ENCODE results near the gene MASP1. TPM values are rescaled to one million over a fixed set of nuclear protein-coding genes. Genes with fewer than 3 reads are reported as not detected.

The MASP1 gene
- total RNA-seq = 16.4 TPM

DNA sequence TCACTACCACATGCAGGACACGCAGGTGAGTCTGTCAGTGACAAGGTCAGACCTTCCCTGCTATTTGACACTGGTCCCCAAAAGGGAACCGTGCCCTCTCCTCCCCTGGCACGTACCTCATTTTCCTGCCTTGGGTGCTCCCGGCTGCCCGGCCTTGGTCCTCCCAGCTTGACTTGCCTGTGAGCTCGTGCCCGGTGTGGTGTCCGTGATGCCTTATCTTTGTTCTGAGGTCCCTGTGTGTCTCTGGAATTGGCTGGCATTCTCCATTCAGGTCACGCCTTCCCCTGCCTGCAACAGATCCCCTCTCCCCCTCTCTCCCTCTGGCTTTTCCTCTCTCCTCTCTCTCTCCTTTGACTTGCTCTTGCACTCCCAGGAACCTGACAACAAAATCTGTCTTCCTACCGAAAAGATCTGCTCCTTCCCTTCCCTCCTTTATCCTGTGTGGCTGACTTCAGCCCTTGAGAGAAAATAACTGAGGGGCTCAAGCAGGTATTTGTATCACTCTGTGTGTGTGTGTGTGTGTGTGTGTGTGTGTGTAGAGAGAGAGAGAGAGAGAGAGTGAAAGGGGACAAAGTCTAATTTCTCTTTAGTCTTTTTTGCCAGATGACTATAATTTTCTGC, at the start of gene MASP1:
MASP1 (minus strand) TSS at position 226 of the 621 bp plus-strand sequence; CDS start at position 121, 105 bp downstream.
- no peak for DNase-seq (ENCODE audit: low spot score)

GRCh38 chr3:187340578-187340977, 49.0 kb upstream of the MASP1 start:
- DNase-seq (ENCODE audit: low spot score) = no peak

DNA sequence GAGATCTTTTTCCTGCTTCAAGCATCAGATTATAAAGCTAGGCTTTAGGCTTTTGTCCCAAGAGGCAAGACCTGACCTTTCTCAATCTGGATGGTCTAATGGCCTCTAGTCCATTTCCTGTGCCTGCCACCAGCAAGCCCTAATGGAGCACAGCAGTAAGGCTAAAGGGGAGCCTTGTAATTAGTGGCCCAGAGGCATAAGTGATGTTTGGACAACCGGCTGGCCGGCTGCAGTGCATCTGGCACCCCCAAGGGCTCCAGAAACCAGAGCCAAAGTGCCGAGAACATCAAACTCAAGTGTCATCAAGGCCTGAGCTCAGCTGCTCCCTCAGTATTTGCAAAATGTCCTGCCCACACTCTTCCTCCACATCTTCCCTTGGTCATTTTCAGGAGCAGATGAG, 44.8 kb upstream of the MASP1 start:
- DNase-seq (ENCODE audit: low spot score) = no peak

DNA sequence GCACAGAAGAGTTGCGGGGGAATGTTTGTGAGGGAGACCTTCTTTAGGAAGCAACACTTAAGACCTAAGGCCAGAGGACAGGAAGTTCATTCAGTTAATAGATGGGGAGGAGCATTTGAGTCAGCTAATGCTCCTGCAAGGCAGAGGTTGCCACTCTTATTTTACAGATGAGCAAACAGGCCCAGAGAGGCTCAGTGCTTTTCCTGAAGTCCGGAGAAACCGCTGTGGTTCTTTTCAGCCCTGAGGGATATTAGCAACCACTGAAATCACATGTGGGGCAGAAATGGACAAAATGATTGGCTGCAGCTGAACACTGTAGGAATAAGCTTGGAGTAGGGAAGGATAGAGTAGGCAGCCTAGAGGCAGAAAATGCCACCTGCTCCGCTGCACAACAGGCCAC, 43.4 kb upstream of the MASP1 start:
- DNase-seq (ENCODE audit: low spot score) = no peak

DNA sequence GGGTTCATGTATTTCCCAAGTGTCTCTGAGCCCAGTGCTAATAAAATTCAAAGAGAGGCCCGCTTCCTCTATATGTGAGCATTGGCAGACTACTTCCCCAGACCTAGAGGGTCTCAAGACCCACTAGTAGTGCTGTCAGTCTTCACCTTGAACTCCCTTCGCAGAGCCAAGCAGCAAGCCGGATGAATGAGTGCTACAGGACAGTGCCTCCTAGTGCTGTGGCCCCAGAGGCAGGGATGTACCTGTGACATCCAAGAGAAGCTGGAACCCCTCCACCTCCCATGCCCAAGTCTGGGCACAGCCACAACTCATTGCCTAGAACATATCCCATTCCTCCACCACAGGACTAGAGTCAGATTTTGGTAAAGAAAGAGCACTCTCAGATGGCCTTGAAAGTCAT, 37.2 kb upstream of the MASP1 start:
- no peak for DNase-seq (ENCODE audit: low spot score)

DNA sequence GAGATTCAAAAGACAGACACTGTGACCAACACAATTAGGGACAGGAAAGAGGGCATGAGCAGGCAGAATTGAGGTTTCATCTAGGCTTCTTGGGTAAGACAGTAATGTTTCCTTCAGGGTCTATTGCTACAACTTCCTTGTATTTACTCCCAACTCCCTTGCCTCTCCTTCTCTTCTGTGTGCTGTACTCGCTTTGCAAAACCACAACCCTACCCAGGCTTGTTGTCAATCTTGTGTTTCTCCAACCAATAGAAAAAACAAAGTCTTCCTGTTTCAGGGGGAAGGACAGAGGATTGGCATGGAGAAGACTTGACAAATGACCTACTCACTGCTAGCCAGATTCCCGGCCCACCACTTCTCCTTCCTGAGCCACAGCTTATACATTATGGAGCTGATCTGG, 36.3 kb upstream of the MASP1 start:
- no peak for DNase-seq (ENCODE audit: low spot score)

GRCh38 chr3:187325632-187326031, 34.1 kb upstream of the MASP1 start:
- no peak for DNase-seq (ENCODE audit: low spot score)

- DNase-seq (ENCODE audit: low spot score) = no peak
These were observed 31.6 kb upstream of the MASP1 start for GRCh38 chr3:187323091-187323490.

DNA sequence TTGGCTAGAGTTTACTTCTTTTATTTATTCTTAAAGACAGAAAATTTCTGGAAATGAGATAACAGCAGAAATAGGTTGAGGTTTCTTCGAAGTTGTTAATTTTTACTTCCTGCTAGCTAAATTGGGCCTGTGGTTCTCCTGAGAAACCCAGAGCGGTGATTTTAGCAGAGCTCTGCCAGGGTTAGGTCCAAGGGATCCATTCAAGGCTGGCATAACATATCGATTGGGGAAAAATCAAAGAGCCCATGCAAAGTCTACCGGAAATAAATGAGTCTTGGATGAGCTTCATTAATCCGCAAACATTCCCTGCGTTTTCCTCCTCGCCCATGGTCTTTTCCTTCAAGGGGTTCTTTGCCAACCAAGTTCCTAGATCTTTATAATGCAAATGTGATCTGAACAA, 30.8 kb upstream of the MASP1 start:
- no peak for DNase-seq (ENCODE audit: low spot score)

DNA sequence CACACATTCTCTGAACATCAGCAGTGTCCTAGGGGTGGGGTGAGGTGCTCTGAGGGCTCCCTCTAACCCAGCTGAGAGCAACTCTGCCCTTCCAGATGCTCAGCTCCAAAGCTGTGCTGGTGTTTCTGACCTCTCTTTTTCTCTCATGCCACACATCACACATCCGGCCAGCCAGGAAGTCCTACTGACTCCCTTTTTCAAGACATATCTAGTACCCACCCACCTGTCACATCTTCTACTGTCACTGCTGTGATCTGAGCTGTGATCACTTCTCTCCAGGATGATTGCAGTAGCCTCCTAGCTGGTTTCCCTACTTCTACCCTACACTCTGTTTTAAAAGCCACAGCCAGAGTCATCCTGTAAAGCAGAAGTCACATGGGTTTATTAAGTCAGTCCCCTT, 30.2 kb upstream of the MASP1 start:
- no peak for DNase-seq (ENCODE audit: low spot score)

DNA sequence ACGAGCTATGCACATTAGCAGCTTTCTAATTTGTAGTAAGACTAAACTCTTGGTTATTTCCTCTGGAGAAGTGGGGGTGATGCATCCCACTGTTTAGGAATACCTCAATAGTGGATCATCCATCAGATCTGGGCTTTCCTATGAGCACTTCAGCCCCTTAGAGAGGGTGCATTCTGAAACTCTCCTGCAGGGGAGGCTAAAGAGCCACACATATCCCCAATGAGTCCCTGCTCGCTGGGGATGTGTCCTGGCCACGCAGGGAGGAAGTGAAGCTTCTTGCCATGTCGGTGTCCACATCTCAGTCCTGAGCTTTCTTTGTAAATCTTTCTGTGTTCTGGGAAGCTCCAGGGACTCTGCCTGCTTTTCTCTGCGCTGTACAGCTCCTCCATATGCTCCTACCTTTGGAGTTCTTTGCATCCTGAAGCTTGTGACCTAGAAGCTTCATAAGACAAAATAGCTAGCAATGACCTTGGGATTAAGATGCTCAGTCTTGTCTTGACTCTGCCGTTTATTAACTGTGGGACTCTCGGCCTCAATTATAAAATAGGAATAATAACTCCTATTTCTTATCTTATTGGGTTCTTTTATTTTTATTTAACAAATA, 28.3 kb upstream of the MASP1 start:
- peak; percentile 83 for DNase-seq (ENCODE audit: low spot score)

DNA sequence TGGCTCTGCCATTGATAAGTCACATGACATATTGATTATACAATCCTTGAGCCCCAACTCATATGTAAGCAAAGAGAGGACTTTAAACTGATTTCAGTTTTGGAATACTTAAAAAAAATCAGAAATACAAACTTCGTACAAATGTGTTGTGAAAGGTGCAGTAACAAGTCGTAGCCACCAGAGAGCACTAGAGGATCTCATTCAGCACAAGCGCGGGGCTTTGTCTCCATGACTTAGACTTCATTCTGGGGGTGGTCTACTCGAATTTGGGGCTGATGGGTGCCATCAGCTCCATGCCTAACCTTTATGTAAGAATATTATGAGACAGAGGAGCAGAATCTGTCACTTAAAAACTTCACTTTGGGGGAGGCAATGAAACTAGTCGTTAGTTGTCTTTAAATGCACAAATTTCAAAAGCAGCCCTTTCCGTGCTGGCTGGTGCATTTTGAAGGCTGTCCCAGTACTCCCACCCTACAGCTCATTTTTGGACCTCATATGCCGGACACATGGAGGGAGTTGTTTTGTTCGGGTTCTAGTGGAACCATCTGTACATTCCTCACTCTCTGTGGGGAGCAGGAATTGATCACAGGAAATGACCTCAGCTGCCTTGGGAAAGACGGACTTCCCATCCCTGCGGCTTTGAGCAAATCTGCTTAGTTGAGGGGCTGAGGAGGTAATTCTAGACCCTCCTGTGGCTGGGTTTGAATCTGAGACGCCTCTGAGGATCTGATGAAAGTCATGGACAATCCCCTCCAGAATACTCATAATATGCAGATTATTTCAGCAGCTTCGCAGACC, 27.5 kb upstream of the MASP1 start:
- DNase-seq (ENCODE audit: low spot score) = peak; percentile 53

GRCh38 chr3:187315872-187316271, 24.3 kb upstream of the MASP1 start:
- no peak for DNase-seq (ENCODE audit: low spot score)

DNA sequence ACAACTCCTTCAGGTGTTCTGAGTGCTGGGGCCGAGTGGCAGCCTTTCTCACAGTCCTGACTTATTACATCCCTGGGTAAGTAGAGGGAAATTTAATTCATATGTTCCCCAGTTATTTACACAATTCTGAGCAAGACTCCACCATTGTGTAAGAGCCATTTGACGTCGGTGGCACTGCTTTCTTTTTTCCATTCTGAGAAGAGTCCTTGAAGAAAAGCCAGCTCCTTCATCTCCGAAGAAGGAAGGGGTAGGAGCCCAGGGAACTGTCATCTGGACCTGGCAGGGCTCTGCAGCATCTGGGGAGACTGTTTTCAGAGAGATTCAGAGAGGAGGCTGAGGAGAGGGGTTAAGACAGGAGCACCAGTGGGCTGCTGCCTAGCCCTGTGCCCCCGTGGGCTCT, 22.6 kb upstream of the MASP1 start:
- DNase-seq (ENCODE audit: low spot score) = no peak

DNA sequence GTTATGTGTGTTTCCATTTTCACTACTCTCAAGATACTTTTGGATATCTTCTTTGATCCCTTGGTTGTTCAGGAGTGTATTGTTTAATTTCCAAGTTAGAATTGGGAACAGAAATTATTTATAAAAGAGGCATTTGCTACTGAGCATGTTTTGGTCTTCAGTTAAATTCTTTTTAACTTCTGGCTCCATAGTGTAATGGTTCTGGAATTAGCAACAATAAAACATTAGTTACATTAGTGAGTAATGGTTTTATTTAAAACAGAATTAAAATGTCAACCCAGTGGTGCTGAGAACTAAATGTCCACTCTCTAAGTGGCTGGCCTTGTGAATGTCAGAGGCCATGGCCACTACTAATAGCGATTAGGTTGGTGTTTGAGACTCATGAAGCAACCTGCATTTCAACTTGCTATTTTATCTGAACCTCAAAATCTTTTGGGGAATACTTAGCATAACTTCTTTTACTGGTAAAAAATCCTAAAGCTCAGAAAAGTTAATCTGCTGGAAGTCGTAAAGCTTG, 19.5 kb upstream of the MASP1 start:
- no peak for DNase-seq (ENCODE audit: low spot score)

GRCh38 chr3:187310226-187310625, 18.7 kb upstream of the MASP1 start:
- DNase-seq (ENCODE audit: low spot score) = no peak

DNA sequence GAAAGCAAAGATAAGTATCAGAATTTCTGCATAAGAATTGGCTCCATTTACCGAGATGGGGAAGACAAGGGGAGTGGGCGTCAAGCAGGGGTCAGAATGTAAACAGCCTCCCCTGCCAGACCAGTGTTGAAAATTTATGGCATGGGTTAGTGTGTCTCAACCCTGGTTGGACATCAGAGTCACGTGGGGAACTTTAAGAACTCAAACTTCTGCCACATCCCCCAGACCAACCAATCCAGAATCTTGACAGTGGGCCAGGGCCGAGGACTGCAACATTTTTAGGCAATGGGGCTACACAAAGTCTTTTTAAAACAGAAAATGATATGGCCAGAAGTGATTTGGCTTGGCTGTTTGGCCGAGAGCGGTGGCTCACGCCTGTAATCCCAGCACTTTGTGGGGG, 14.3 kb upstream of the MASP1 start:
- no peak for DNase-seq (ENCODE audit: low spot score)

GRCh38 chr3:187299611-187300010, 8.1 kb upstream of the MASP1 start:
- no peak for DNase-seq (ENCODE audit: low spot score)

DNA sequence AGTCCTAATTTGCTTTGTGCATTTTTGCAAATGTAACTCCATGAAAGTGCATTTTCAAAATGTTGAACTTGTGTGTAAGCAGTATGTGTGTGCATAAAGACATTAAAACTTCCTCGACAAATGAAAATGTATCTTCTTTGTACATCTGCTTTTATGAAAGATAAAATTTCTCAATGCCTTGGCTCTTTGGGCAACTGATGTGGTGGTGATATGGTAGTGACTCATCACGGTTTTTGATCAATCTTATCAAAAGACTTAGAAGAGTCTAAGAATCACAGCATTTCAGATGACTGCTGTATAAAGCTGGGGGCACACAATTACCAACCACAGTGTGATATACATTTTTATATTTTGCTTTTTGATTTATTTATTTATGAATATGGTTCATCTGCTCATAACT, 5.4 kb upstream of the MASP1 start:
- no peak for DNase-seq (ENCODE audit: low spot score)

- no peak for DNase-seq (ENCODE audit: low spot score)
These were observed 4.5 kb upstream of the MASP1 start for GRCh38 chr3:187296058-187296457.

GRCh38 chr3:187295316-187296034, 3.9 kb upstream of the MASP1 start:
- DNase-seq (ENCODE audit: low spot score) = no peak

All from ureter (tissue), 1 donor.